NT2/D1 (cell line): Measurements from ENCODE around the gene GPR142.

Experiments used
- SUZ12 ChIP-seq: IDR thresholded peaks from 2 replicates; pipeline ENCODE4 v1.6.1; 2011; ENCODE audit not compliant: insufficient read length, insufficient read depth; ENCODE audit errors: extremely low read depth
- YY1 ChIP-seq: IDR thresholded peaks from 2 replicates; pipeline ENCODE4 v1.6.1; 2011; ENCODE audit not compliant: insufficient read length, insufficient read depth
- ZNF274 ChIP-seq: IDR thresholded peaks from 2 replicates; pipeline ENCODE4 v1.6.1; 2011; ENCODE audit warnings: mild to moderate bottlenecking, low read depth, low read length

DNA sequence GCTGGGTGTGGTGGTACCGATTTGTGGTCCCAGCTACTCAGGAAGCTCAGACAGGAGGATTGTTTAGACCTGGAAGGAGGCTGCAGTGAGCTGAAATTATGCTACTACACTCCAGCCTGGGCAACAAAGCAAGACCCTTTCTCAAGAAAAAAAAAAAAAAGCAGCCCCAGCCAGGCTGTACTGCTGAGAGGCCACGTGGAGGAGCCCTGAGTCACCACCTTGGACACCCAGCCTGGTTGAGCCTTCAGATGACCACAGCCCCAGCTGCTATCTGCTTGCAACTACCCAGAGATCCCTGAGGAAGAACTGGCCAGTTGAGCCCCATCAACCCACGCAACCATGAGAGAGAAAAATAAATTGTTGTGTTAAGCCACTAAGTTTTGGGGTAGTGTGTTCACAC is 41.0 kb downstream of the GPR142 start:
- TF ChIP-seq ZNF274 (no peak), YY1 (no peak), SUZ12 (no peak)
